AG08396 (cell line): ENCODE measurements around the gene TULP4.
"Not testable (repeated sequence)": the region's sequence is repeated elsewhere in the genome, so short reads cannot be mapped to it uniquely, and the experiment has no call there.

Experiments used
- DNase-seq: peaks from one replicate; pipeline ENCODE4 v3.0.0; 2012; ENCODE audit warnings: low spot score, mixed read lengths

Gene TULP4

GRCh38 chr6:158328952-158329351, 16.7 kb downstream of the TULP4 start:
- DNase-seq = no peak

GRCh38 chr6:158329531-158329930, 17.3 kb downstream of the TULP4 start:
- DNase-seq = no peak

GRCh38 chr6:158330016-158330415, 17.8 kb downstream of the TULP4 start:
- DNase-seq = no peak

DNA sequence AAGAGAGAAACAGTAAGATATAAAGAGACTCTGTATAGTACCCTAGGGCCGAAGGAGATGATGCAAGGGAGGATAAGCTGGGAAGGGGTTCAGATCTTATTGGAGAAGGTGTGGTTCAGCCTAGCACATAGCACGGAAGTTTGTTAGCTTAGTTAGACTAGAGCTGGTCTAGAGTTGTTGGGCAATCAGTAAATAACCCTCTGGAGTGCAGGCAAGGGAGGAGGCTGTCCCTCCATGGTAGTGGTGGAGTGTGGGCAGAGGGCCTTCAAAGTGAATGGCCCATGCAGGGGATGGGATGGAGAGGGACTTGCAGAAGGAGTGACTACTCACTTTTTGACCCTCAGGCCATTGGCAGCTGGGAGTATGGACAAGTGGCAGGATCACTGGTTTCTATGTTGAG, 20.0 kb downstream of the TULP4 start:
- no peak for DNase-seq

GRCh38 chr6:158333094-158333493, 20.8 kb downstream of the TULP4 start:
- no peak for DNase-seq

GRCh38 chr6:158334534-158334933, 22.3 kb downstream of the TULP4 start:
- no peak for DNase-seq

DNA sequence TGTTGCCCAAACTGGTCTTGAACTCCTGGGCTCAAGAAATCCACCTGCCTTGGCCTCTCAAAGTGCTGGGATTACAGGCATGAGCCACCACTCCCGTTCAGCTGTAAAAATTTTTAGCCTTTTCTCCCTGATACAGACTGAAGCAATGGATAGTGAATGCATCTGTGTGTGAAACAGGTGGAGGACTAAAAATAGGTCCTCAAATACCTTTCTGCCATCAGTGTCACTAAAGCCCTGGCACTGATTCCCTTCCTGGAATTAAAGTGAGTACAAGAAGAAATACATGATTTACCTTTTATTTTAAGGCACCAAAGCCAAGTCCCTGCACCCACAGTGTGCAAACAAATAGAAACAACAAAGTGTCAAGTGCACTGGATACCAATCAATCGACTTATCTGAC, 25.1 kb downstream of the TULP4 start:
- no peak for DNase-seq

- no peak for DNase-seq
Observed at GRCh38 chr6:158338311-158339112, 26.2 kb downstream of the TULP4 start.

DNA sequence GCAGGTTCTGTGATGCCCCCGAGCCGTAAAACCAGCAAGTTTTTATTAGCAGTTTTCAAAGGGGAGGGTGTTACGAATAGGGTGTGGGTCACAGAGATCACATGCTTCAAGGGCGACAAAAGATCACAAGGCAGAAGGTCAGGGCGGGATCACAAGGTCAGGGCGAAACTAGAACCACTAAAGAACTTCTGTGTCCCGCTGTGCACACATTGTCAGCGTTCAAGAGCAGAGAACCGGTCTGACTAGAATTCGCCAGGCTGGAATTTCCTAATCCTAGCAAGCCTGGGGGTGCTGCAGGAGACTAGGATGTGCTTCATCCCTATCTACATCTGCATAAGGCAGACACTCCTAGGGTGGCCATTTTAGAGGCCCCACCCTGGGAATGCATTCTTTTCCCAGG, 26.9 kb downstream of the TULP4 start:
- not testable (repeated sequence) for DNase-seq

GRCh38 chr6:158340252-158340651, 28.0 kb downstream of the TULP4 start:
- DNase-seq = no peak

DNA sequence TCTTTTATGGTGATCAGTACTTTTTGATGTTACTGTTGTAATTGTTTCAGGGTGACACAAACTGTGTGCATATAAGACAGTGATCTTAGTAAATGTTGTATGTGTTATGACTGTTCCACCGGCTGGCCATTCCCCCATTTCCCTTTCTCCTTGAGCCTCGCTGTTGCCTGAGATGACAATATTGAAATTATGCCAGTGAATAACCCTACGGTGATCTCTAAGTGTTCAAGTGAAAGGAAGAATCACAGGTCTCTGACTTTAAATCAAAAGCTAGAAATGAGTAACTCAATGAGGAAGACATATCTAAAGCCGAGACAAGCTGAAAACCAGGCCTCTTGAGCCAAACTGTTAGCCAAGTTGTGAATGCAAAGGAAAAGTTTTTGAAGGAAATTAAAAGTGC, 32.3 kb downstream of the TULP4 start:
- DNase-seq = no peak

- DNase-seq = not testable (repeated sequence)
Observed at GRCh38 chr6:158345444-158345843, 33.2 kb downstream of the TULP4 start.

DNA sequence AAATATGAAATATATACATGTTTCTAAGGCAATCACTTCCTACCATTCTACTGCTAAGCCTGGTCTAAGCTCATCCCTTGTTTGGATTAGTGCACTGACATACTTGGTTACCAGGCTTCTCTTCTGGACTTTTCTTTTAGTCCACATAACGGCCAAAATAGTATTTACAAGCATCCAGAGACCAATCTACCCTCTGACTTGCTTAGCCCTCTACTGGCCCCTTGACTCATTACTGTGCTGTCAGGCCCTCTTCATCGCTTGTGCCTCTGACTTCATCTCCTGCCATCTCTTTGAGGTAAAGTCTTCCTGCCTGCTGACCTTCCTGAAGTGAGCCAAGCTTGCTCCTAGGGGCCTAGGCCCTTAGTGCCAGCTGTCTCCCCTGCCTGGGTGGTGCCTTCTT, 35.1 kb downstream of the TULP4 start:
- DNase-seq = no peak

GRCh38 chr6:158348737-158349504, 36.7 kb downstream of the TULP4 start:
- DNase-seq = not testable (repeated sequence)

GRCh38 chr6:158349505-158350275, 37.4 kb downstream of the TULP4 start:
- DNase-seq = not testable (repeated sequence)

DNA sequence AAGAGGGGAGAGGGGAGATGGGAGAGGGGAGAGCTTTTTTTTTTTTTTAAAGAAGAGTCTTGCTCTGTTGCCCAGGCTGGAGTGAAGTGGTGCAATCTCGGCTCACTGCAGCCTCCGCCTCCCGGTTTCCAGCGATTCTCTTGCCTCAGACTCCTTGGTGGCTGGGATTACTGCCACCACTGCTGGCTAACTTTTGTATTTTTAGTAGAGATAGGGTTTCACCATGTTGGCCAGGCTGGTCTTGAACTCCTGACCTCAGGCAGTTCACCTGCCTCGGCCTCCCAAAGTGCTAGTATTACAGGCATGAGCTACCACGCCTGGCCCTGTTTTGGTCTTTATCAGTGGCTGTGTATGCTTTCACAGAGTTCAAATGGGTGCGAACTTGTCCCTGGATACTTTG, 38.5 kb downstream of the TULP4 start:
- DNase-seq = not testable (repeated sequence)

DNA sequence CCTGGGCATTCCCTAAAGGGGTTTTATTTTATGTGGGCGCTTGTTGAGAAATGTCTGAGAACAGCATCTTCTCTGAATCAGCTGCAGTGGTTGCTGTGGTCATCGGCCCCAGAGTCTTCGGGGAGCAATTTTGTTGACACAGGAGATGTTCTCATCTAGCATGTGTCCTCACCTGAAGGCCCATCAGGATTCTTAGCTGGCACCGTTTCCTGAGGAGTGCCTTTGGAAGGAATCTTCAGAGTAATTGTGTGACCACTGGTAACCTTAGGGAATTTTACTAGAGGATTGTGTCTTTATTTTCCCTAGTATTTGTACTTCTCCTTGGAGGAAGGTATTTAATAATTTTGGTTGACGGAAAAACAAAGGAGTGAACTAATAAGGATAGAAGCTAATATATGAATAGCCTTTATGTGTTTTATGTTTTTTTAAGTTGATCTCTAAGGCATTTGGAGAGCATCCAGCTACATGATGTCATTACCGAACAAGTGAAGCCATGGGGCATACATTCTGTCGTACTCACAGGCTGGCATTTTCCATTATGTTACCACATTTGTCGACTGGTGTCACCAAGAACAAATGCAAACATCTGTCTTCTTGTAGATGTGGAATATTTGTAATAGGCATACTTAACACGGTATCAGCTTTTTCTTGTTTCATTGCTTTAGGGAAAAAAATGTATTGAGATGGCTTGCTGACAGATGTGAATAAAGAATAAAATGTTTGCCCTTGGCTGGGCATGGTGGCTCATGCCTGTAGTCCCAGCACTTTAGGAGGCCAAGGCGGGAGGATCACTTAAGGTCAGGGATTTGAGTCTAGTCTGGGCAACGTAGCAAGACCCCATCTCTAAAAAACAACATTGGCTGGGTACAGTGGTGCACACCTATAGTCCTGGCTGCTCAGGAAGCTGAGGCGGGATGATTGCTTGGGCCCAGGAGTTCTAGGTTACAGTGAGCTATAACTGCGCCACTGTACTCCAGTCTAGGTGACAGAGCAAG, 41.9 kb downstream of the TULP4 start:
- no peak for DNase-seq

DNA sequence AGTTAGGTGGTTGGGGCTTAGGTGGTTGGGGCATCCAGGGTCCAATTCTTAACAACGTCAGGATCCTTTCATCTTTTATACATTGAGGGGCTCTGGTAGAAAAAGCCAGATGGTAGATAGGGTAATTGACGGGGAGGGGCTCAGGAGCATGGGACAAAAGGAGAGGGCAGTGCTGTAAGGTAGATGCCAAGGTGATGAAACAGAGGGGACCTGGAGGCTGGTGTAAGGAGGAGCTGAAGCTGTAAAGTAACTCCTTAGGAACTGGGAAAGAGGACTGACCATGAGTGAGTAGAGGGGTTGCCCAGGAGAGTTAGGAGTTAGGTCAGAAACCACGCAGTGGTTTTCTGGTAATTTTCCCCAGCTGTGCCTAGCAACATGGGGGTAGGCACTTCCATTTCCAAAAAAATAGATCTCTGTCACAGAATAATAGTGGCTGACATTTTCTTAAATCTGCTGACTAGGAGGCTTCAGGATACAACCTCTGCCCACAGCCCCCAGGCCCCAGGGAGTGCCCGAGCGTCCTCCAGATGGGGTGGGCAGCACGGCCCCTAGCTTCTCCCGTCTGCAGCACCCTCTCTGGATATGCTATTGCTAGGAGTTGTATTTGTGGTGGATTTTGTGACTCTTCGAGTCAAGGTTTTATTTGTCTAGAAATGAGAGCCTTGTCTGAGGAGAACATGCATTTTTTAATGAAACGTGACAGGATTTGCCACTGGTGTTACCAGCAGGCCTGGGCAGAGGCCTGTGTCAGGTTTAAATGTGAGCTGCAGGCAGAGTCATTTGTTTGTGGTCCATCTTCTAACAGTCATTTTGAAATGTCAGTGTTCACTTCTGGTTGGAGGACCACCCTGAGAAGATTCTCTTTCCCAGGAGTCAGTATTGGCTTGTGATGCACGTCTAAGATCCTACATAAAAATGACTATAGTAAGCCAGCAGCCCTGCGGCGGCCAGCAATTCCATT, 44.6 kb downstream of the TULP4 start:
- DNase-seq = no peak

DNA sequence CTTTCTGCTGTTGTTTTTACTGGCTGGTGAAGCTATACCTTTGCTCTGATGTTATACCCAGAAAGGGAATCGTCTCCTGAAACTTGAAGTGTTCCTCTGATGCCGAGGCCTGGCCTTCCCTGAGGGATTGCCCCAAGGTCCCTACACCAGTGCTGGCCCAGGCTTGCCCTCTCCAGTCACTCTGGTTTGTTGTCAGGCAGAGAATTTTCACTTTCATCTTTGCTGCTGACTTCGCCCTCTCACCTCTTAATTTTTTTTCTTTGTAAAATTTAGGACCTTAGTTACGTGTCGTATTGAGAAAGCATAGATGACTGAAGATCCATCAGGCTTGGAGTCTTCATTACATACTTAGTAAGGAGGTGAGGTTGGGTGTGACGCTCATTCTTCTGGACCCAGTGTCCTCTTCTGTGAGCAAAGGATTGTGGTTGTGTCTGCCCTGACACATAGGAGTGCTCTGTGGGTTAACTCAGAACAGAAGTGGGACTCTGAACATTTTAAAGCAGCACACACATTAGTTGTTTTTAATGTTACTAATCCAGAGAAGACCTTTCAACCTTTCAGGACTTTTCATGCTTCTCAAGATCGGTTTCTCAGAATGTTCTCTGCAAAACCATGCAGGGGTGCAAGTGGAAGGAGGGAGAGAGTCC, 45.4 kb downstream of the TULP4 start:
- DNase-seq = no peak
